Pulmonary artery endothelial cell (primary cell): ENCODE data around the gene CAMK2B. TPM values are rescaled to one million over a fixed set of nuclear protein-coding genes. Genes with fewer than 3 reads are reported as not detected.
A peak's percentile ranks its signal among the peaks of the same experiment; 100 is the strongest.

Experiments
- DNase-seq: peaks from one replicate; pipeline ENCODE4 v3.0.0-alpha.2; 2011; ENCODE audit warnings: low read depth, low spot score
- total RNA-seq: library from RNA; depleted of rRNA; stranded (reverse); fragments of >200 nt; gene quantifications from 2 replicates; pipeline ENCODE4 v1.2.3, GENCODE V29; 2014

The CAMK2B gene
- total RNA-seq, 1 donor from 2014 or later: 2.7 TPM

- peak; percentile 19 for DNase-seq
Measured at GRCh38 chr7:44309271-44310091, 15.9 kb downstream of the CAMK2B start.

DNA sequence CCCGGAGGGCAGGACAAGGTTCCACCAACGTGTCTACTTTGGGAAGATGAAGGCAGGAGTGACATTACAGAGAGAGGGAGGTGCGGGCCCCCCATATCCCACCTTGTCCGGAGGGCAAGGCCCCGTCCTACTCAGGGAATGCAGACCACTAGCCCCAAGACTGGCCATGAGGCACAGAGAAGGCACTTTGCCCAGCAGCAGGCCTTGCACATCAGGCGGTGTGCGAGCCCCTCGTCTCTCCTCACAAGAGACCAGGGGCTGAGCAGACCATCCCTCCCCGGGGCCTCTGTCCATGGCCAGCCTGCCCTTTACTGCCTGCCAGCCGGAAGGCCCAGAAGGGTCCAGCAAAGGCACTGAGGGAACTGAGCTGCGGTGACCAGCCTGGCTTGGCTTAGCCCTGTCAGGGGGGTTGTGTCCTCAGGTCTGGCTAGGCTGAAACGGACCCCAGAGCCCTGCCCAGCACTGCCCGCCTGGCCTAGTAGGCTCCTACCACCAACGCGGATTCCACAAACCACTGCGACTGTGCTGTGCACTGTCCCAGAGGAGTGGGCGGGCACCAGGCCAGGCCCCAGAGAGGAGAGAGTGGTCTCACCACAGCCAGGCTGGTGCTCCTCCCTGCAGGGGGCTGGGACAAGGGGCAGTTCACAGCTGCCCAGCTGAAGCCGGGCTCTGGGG lies 16.7 kb downstream of the CAMK2B start:
- no peak for DNase-seq

- DNase-seq: no peak
Measured at GRCh38 chr7:44307905-44308595, 17.3 kb downstream of the CAMK2B start.

DNA sequence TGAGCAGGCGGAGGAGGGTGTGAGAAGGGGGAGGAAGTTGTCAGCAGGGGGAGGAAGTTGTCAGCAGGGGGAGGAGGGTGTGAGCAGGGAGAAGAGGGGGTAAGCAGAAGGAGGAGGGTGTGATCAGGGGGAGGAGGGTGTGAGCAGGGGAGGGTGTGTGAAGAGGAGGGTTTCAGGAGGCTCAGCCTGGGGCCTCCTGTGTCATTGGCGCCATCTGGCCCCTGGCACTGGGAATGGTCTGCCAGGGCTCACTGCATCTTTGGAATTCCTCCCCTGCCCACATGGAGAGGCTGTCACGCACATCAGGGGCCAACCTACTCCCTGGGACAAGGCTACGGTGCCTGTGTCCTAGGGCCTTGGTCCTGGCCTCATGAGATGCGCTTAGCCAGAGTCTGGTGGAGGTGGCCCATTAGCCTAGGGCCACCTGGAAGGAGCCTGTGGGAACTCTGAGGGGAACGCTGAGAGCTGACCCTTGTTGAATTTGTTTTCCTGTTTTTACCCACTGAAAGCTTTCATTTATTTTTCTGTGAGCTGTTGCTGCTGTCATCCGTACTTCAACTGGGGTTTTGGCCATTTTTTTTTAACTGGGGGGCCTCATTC lies 18.0 kb downstream of the CAMK2B start:
- DNase-seq: no peak

GRCh38 chr7:44306606-44307005 lies 18.8 kb downstream of the CAMK2B start:
- no peak for DNase-seq

DNA sequence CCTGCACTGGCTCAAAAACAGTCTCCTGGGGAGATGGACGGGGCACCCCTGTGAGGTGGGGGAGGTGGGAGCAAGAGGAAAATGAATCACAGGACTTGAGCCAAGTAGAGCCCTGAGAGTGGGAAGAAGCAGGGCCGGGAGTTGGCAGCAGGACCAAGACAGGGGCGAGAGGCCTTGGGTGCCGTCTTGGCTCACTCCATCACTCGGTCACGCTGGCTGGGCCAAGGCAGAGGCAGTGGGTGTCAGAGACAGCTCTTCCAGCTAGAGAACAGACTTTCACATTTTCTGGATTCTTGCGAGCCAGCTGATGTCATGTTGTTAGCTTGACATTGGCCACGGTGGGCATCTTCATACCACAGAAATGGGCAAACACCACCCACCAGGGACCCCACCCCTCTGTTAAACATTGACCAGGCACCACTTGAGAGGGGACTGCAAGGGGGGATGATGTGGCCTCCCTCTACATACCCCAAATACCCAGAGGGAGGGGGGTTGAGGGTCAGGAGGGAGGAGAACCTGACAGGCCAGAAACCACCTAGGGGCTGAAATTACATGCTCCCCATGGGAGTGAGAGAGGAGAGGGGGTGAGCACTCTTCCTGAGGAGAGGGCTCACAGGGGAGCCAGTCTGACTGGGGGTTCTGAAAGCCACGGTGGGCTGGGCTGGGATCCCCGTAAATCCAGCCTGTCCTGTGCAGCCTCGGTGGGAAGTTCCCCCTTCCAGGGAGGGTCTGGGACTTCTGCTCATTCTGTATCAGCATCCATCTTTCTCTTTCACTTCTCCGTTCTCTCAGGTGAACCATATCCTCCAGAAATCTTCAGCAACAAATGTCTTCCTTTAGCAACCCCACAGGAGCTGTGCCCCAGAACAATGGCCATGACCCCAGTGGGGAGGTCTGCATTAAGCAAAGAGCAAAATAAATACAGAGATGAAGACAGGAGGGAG lies 19.6 kb downstream of the CAMK2B start:
- no peak for DNase-seq

DNA sequence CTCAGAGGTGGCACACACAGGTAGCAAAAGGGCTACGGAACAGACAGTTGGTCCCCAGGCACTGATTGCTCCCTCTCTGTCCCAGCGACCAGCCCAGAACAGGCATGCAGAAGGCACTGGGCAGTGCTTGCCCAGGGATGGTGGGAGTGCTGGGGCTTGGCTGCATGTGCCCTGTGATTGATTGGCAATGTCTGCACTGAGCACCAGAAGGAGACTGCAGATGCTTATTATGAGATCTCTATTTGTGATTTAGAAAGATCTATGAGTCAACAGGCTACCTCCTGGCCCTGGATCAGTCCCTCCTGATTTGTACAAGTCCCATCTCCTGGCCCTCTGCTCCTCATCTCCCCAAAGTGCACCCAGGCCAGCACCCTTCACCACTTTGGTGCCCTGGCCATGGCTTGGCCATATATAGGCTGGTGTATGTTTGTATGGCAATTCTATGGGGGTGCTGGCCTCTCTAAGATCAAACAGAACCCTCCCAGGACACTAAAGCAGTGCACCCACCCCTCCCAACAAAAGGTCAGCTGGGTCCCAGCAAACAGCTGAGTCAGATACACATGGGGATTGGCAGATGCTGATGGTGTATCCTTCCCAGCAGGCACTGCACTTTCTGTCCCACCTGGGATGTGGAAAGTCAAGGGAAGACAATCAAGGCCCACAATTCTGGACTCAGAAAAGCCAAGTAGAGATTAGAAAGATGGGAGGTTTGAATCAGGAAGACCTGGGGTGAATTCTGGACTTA lies 30.9 kb downstream of the CAMK2B start:
- no peak for DNase-seq

DNA sequence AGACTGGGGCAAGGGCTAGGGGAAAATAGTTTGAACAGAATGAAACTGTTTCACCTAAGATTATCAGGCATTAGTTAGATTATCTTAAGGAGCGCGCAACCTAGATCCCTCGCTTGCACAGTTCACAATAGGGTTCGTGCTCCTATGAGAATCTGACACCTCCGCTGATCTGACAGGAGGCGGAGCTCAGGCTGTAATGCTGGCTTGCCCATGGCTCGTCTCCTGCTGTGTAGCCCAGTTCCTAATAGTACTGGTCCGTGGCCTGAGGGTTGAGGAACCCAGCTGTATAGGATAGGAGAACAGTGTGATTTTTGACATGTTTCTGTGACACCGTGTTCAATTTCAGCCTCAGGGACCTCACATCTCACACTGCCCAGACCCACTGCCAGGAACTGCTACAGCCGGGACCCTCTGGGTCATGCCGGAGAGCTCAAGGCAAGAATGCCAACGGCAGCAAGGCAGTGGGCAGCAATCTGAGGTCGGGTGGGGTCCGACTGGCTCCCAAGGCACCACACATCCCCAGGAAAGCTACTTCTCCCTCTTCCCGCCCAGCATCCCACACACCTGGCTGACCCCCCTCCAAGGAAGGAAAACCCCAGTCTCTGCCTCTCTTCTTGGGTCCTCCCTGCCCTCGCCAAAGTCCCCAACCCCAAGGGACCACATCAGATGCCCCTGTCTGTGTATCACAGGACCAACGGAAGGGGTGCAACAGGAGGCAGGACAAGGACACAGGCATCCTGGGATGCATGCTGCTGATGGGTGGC lies 31.7 kb downstream of the CAMK2B start:
- DNase-seq: no peak

- no peak for DNase-seq
Measured at GRCh38 chr7:44292876-44293560, 32.4 kb downstream of the CAMK2B start.

- no peak for DNase-seq
Measured at GRCh38 chr7:44292420-44292817, 33.0 kb downstream of the CAMK2B start.

DNA sequence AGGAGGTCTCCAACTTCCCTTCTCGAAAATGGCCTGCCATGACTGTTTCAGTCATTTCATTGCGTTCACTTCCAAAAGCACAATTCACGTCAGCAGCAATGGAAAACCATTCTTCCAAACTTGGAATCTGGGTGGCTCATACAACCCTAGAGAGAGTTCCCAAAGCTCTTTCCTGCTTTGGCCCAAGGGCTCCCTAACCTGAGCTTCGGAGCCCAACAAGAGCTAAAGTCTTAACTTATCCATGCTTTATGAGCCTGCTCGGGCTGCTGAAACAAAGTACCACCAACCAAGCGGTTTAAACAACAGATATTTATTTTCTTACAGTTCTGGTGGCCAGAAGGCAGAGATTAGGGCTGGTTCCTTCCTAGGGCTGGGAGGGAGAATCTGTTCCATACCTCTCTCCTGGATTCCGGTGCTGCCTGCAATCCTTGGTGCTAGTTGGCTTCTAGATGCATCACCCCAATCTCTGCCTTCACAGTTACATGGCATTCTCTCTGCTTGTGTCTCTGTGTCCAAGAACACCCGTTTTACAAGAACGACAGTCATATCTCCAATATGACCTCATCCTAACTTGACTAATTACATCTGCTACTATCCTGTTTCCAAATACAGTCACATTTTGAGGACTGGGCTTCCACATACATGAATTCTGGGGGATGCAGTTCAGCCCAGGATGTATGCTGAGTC lies 33.5 kb downstream of the CAMK2B start:
- no peak for DNase-seq

- DNase-seq: peak; percentile 64
Measured at GRCh38 chr7:44291066-44291732, 34.2 kb downstream of the CAMK2B start.

- no peak for DNase-seq
Measured at GRCh38 chr7:44290252-44290620, 35.2 kb downstream of the CAMK2B start.

DNA sequence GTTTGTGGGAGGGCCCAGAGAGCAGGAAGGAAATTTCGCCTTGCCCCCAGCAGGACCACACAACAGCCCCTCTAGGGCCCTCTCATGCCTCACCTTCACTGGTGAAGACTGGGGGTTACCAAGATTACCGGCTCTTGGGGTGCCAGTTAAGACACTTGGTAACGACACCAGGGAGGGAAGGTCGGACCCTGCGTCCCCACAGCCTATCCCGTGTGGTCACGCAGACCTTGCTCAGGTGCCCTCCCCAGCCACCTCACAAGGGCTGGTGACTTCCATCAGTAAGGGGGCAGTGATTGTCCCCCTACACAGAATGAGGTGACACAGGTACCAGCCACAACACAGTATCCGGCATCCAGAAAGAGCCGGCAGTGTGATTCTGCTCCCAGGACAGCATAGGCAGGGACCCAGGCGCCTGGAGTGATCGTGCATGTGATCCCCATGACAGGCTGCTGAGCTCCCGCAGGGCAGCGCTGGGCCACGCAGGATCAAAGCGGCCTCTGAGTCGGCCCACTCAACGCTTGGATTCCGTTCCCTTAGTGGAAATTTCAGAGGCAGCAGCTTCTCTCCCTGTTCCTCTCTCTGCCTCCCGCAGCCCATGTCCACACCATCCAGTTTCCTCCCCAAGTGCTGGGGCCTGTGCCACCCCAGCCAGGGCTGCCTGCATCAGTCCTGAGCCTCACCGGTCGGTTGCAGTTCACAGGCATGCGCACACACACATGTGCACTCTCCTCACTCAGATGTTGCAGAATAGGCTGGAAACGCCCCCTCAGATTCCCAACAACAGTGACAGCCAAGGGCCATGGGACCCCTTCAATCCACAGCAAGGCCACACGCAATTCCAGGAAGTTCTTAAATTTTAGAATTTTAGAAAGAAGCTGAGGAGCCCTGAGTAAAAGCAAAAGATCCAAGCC lies 35.8 kb downstream of the CAMK2B start:
- DNase-seq: no peak

- no peak for DNase-seq
Measured at GRCh38 chr7:44288811-44289340, 36.5 kb downstream of the CAMK2B start.

GRCh38 chr7:44288381-44288685 lies 37.1 kb downstream of the CAMK2B start:
- no peak for DNase-seq
